Astrocyte of the cerebellum (primary cell): ENCODE results near the gene WFS1.

ENCODE experiments used
- DNase-seq: peaks from one replicate; pipeline ENCODE4 v3.0.0-alpha.2; 2011; ENCODE audit warnings: low read depth
- H3K4me3 ChIP-seq: 2 replicates; pipeline ENCODE4 v1.5.1; 2011; ENCODE audit warnings: mild to moderate bottlenecking, low read depth, low read length, moderate library complexity
- in situ Hi-C: cut with HindIII; loops from 2 replicates; pipeline ENCODE4 v1.10.0; 2017; ENCODE audit warnings: low sequenced_read_pairs
- TF ChIP-seq, protein P1 (sequence below): IDR thresholded peaks from 2 replicates; pipeline ENCODE4 v1.5.1; 2012; ENCODE audit warnings: low read length, low read depth, moderate library complexity, mild to moderate bottlenecking; ENCODE audit errors: missing control alignments

The WFS1 gene

GRCh38 chr4:6297266-6297815 is 27.7 kb downstream of the WFS1 start:
- in situ Hi-C loops: no loop called here
- no peak for DNase-seq
- TF ChIP-seq, protein P1, sequence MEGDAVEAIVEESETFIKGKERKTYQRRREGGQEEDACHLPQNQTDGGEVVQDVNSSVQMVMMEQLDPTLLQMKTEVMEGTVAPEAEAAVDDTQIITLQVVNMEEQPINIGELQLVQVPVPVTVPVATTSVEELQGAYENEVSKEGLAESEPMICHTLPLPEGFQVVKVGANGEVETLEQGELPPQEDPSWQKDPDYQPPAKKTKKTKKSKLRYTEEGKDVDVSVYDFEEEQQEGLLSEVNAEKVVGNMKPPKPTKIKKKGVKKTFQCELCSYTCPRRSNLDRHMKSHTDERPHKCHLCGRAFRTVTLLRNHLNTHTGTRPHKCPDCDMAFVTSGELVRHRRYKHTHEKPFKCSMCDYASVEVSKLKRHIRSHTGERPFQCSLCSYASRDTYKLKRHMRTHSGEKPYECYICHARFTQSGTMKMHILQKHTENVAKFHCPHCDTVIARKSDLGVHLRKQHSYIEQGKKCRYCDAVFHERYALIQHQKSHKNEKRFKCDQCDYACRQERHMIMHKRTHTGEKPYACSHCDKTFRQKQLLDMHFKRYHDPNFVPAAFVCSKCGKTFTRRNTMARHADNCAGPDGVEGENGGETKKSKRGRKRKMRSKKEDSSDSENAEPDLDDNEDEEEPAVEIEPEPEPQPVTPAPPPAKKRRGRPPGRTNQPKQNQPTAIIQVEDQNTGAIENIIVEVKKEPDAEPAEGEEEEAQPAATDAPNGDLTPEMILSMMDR: no peak
- no peak overlapping the region for H3K4me3 ChIP-seq

- in situ Hi-C loops: no loop called here
- TF ChIP-seq, protein P1: no peak
- DNase-seq: no peak
- no peak overlapping the region for H3K4me3 ChIP-seq
Observed at GRCh38 chr4:6298035-6298434, 28.4 kb downstream of the WFS1 start.

- TF ChIP-seq, protein P1: no peak
- in situ Hi-C loops: no loop called here
- no peak overlapping the region for H3K4me3 ChIP-seq
- no peak for DNase-seq
Observed at GRCh38 chr4:6298852-6299251, 29.2 kb downstream of the WFS1 start.

- no peak for DNase-seq
- no peak overlapping the region for H3K4me3 ChIP-seq
- in situ Hi-C loops: no loop called here
- TF ChIP-seq, protein P1: no peak
Observed at GRCh38 chr4:6299875-6300274, 30.2 kb downstream of the WFS1 start.

- in situ Hi-C loops: no loop called here
- DNase-seq: no peak
- TF ChIP-seq, protein P1: no peak
- H3K4me3 ChIP-seq: no peak overlapping the region
Observed at GRCh38 chr4:6300359-6300758, 30.7 kb downstream of the WFS1 start.

DNA sequence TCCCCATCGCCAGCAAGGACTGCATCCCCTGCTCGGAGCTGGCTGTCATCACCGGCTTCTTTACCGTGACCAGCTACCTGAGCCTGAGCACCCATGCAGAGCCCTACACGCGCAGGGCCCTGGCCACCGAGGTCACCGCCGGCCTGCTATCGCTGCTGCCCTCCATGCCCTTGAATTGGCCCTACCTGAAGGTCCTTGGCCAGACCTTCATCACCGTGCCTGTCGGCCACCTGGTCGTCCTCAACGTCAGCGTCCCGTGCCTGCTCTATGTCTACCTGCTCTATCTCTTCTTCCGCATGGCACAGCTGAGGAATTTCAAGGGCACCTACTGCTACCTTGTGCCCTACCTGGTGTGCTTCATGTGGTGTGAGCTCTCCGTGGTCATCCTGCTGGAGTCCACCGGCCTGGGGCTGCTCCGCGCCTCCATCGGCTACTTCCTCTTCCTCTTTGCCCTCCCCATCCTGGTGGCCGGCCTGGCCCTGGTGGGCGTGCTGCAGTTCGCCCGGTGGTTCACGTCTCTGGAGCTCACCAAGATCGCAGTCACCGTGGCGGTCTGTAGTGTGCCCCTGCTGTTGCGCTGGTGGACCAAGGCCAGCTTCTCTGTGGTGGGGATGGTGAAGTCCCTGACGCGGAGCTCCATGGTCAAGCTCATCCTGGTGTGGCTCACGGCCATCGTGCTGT is 31.5 kb downstream of the WFS1 start:
- DNase-seq: no peak
- TF ChIP-seq, protein P1: no peak
- in situ Hi-C loops: no loop called here
- H3K4me3 ChIP-seq: no peak overlapping the region
